Panc1 (cell line): ENCODE results near the gene HSPB2. TPM values are rescaled to one million over a fixed set of nuclear protein-coding genes. Genes with fewer than 3 reads are reported as not detected.

ENCODE experiments used
- ATAC-seq: fragments of 200-7000 bp; cut with Tn5 transposase; 2 replicates; pipeline ENCODE4 v1.9.1; 2020; ENCODE audit warnings: mild to moderate bottlenecking, moderate library complexity
- BruUV-seq: library from RNA; stranded (reverse); fragments of 400-500 nt; replicated peaks from 2 replicates; lab custom pipeline; 2021; lab: Mats Ljungman, UMichigan
- CTCF ChIA-PET: fragments of 300-600 bp; sonication (Branson Sonifier 250); formaldehyde crosslinking; loops from one replicate; lab custom pipeline; 2022; ENCODE audit warnings: antibody characterized with exemption; lab: Charles Lee
- POLR2A ChIA-PET: fragments of 300-600 bp; sonication (Branson Sonifier 250); formaldehyde crosslinking; loops from one replicate; lab custom pipeline; 2022; ENCODE audit warnings: antibody characterized with exemption; lab: Charles Lee
- DNase-seq: peaks from one replicate; pipeline ENCODE4 v3.0.0-alpha.2; 2010; ENCODE audit warnings: low read depth, low spot score
- H3K27ac ChIP-seq: 2 replicates; pipeline ENCODE4 v1.5.1; 2011; ENCODE audit warnings: mild to moderate bottlenecking, low read length, inconsistent platforms
- H3K27me3 ChIP-seq: fragments of 200-500 bp; sonication (Bioruptor generic); 2 replicates; pipeline ENCODE4 v1.6.0; 2014; ENCODE audit warnings: low read length, inconsistent platforms; ENCODE audit not compliant: control insufficient read depth, insufficient read depth
- H3K36me3 ChIP-seq: fragments of 200-500 bp; sonication (Bioruptor generic); 2 replicates; pipeline ENCODE4 v1.5.1; 2014; ENCODE audit warnings: inconsistent platforms, mild to moderate bottlenecking, low read length, moderate library complexity; ENCODE audit not compliant: control insufficient read depth, insufficient read depth
- H3K4me1 ChIP-seq: 2 replicates; pipeline ENCODE4 v1.5.1; 2011; ENCODE audit warnings: inconsistent platforms, mild to moderate bottlenecking, low read length, moderate library complexity; ENCODE audit not compliant: control insufficient read depth, insufficient read depth
- H3K4me3 ChIP-seq, 2 experiments: 2 replicates each; pipeline ENCODE4 v1.5.1; 2011 to 2012; ENCODE audit warnings: low read depth in 2 of 2, low read length in 2 of 2, mild to moderate bottlenecking in 2 of 2, inconsistent platforms in 1 of 2, moderate library complexity in 1 of 2
- H3K9me3 ChIP-seq: fragments of 200-500 bp; sonication (Bioruptor generic); 2 replicates; pipeline ENCODE4 v1.5.1; 2014; ENCODE audit warnings: low read depth, mild to moderate bottlenecking, inconsistent platforms, low read length, moderate library complexity; ENCODE audit not compliant: control insufficient read depth, insufficient read depth
- POLR2AphosphoS5 ChIP-seq: IDR thresholded peaks from 2 replicates; pipeline ENCODE4 v1.6.1; 2012; ENCODE audit warnings: mild to moderate bottlenecking, low read depth, low read length, moderate library complexity
- SIN3A ChIP-seq: IDR thresholded peaks from 2 replicates; pipeline ENCODE4 v1.6.1; 2012; ENCODE audit warnings: low read depth, mild to moderate bottlenecking, low read length, moderate library complexity, borderline replicate concordance; ENCODE audit not compliant: insufficient read depth
- TCF7L2 ChIP-seq: IDR thresholded peaks from 2 replicates; pipeline ENCODE4 v1.6.1; 2011; ENCODE audit warnings: mild to moderate bottlenecking, low read depth, low read length, inconsistent platforms
- in situ Hi-C: cut with HindIII; loops from 2 replicates; pipeline ENCODE4 v1.10.0; 2016; ENCODE audit warnings: low sequenced_read_pairs, low pct_unique_long_range_greater_than_20kb
- intact Hi-C: fragments of 100-400 bp; cut with micrococcal nuclease; formaldehyde crosslinking; loops from one replicate; pipeline ENCODE4 v1.10.0; 2022; ENCODE audit not compliant: unreplicated experiment
- total RNA-seq: library from RNA; stranded (reverse); gene quantifications from one replicate; pipeline ENCODE4 v1.2.1, GENCODE V29; 2021; ENCODE audit not compliant: unreplicated experiment
- TF ChIP-seq, protein P1 (sequence below), 2 experiments: IDR thresholded peaks; 2 replicates each; pipeline ENCODE4 v1.6.1; 2011 to 2012; ENCODE audit warnings: low read depth in 2 of 2, control low read depth in 1 of 2, low read length in 1 of 2, mild to moderate bottlenecking in 1 of 2, moderate library complexity in 1 of 2; ENCODE audit not compliant: insufficient read depth in 1 of 2
- TF ChIP-seq, protein P2 (sequence below): fragments of 450-650 bp; IDR thresholded peaks from 2 replicates; pipeline ENCODE4 v1.5.1; 2017; ENCODE audit warnings: mild to moderate bottlenecking

The HSPB2 gene
- total RNA-seq, 1 experiment from 2014 or later, result not detected

DNA sequence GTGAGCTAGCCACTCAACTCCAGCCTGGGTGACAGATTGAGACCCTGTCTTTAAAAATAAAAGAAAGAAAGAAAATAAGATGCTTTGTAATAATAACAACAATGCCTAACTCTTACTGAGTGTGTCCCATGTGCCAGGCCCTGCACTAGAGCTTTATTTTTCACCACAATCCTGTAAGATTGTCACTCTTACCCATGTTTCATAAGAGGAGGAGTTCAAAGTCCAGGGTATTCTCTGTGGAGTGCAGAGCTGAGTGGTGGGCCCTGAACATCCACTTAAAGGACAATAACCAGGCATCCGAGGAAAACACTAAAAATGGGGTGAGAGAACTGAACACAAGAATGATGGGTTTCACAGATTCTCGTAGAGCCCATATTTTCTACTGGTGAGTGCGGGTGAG lies 5.3 kb downstream of the HSPB2 start:
- in situ Hi-C loops (no loop called here), intact Hi-C loops (no loop called here)
- ATAC-seq, result no peak
- BruUV-seq, result no TSS peak
- no peaks in the 10 kb centered on the region for H3K36me3 ChIP-seq
- H3K4me1 ChIP-seq, result no peaks in the 10 kb centered on the region
- H3K27me3 ChIP-seq, result no peaks in the 10 kb centered on the region
- no peak overlapping the region for H3K27ac ChIP-seq
- TF ChIP-seq TCF7L2 (no peak), SIN3A (no peak), POLR2AphosphoS5 (no peak)
- TF ChIP-seq, protein P1, sequence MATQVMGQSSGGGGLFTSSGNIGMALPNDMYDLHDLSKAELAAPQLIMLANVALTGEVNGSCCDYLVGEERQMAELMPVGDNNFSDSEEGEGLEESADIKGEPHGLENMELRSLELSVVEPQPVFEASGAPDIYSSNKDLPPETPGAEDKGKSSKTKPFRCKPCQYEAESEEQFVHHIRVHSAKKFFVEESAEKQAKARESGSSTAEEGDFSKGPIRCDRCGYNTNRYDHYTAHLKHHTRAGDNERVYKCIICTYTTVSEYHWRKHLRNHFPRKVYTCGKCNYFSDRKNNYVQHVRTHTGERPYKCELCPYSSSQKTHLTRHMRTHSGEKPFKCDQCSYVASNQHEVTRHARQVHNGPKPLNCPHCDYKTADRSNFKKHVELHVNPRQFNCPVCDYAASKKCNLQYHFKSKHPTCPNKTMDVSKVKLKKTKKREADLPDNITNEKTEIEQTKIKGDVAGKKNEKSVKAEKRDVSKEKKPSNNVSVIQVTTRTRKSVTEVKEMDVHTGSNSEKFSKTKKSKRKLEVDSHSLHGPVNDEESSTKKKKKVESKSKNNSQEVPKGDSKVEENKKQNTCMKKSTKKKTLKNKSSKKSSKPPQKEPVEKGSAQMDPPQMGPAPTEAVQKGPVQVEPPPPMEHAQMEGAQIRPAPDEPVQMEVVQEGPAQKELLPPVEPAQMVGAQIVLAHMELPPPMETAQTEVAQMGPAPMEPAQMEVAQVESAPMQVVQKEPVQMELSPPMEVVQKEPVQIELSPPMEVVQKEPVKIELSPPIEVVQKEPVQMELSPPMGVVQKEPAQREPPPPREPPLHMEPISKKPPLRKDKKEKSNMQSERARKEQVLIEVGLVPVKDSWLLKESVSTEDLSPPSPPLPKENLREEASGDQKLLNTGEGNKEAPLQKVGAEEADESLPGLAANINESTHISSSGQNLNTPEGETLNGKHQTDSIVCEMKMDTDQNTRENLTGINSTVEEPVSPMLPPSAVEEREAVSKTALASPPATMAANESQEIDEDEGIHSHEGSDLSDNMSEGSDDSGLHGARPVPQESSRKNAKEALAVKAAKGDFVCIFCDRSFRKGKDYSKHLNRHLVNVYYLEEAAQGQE (IDR thresholded peaks at IDR 0.05; ENCODE audit: insufficient read depth in 1 of 2, low read depth in 2 of 2, low read length in 1 of 2), result no peak
- TF ChIP-seq, protein P2, sequence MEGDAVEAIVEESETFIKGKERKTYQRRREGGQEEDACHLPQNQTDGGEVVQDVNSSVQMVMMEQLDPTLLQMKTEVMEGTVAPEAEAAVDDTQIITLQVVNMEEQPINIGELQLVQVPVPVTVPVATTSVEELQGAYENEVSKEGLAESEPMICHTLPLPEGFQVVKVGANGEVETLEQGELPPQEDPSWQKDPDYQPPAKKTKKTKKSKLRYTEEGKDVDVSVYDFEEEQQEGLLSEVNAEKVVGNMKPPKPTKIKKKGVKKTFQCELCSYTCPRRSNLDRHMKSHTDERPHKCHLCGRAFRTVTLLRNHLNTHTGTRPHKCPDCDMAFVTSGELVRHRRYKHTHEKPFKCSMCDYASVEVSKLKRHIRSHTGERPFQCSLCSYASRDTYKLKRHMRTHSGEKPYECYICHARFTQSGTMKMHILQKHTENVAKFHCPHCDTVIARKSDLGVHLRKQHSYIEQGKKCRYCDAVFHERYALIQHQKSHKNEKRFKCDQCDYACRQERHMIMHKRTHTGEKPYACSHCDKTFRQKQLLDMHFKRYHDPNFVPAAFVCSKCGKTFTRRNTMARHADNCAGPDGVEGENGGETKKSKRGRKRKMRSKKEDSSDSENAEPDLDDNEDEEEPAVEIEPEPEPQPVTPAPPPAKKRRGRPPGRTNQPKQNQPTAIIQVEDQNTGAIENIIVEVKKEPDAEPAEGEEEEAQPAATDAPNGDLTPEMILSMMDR, result no peak
- POLR2A ChIA-PET, result interaction anchor here (0.6 kb wide), 1 partner anchor 9 kb away, joined by 3 read pairs; no protein-coding TSS in a partner anchor
- CTCF ChIA-PET, result no interaction called here
- H3K9me3 ChIP-seq, result no peaks in the 10 kb centered on the region
- no peak for DNase-seq
- H3K4me3 ChIP-seq, result no peak overlapping the region

GRCh38 chr11:111918390-111919256 lies 6.1 kb downstream of the HSPB2 start, which contains the start of gene C11orf52:
Gene C11orf52 (plus strand): TSS chr11:111918913. CDS start chr11:111918973, 60 bp downstream.
- in situ Hi-C loops (no loop called here), intact Hi-C loops (no loop called here)
- ATAC-seq (peak; percentile 47), DNase-seq (no peak)
- TF ChIP-seq SIN3A, result no peak
- H3K27ac ChIP-seq, result no peak within 1 kb of the TSS; the same call in 1 of the 2 replicates
- no TSS peak for BruUV-seq
- 0 out of 2 replicates have a peak, but pooled peaks cover 6% of the 10 kb centered on the region for H3K4me1 ChIP-seq
- H3K4me3 ChIP-seq, result peak within 1 kb of the TSS in 1 of 2 experiments; percentile 10; a peak in 1 of 4 replicates
- ChIA-PET POLR2A (no interaction called here), CTCF (interaction anchor here (0.6 kb wide), 1 partner anchor 55 kb away, joined by 3 read pairs; no protein-coding TSS in a partner anchor)
- no peaks in the 10 kb centered on the region for H3K27me3 ChIP-seq
- H3K9me3 ChIP-seq, result no peaks in the 10 kb centered on the region
- no peaks in the 10 kb centered on the region for H3K36me3 ChIP-seq
